Adrenal gland (tissue), 12 donors: ENCODE data around the gene CHN2. TPM values are rescaled to one million over a fixed set of nuclear protein-coding genes. Genes with fewer than 3 reads are reported as not detected.
"Not testable (repeated sequence)": the region's sequence is repeated elsewhere in the genome, so short reads cannot be mapped to it uniquely, and the experiment has no call there.

Experiments
- DNase-seq, 7 donors: peaks; one replicate each; pipeline ENCODE4 v3.0.0-alpha.2; 2019 to 2020
- H3K27ac ChIP-seq, 5 donors: fragments of 200-600 bp; sonication (generic) in 4 of 5; 1 replicate in 3 of 5; 2 replicates in 2 of 5; pipeline versions ENCODE4 v1.5.1 to v1.8.0; 2016 to 2020; ENCODE audit warnings: mild to moderate bottlenecking in 1 of 5
- H3K27me3 ChIP-seq: fragments of 200-600 bp; 2 replicates; pipeline ENCODE4 v1.8.0; 2021
- H3K36me3 ChIP-seq, 2 donors: fragments of 200-600 bp; replicated peaks in 1 of 2; 1 replicate in 1 of 2; 2 replicates in 1 of 2; pipeline versions ENCODE4 v1.5.1 to v1.8.0; 2018 to 2022
- H3K4me1 ChIP-seq, 2 donors: fragments of 200-600 bp; replicated peaks in 1 of 2; 1 replicate in 1 of 2; 2 replicates in 1 of 2; pipeline versions ENCODE4 v1.5.1 to v1.8.0; 2018 to 2021
- H3K4me3 ChIP-seq, 4 donors: fragments of 200-600 bp; sonication (generic) in 3 of 4; one replicate each; pipeline ENCODE4 v1.5.1; 2016 to 2018
- H3K9me3 ChIP-seq, 3 donors: fragments of 200-600 bp; sonication (generic) in 1 of 3; replicated peaks in 1 of 3; 1 replicate in 2 of 3; 2 replicates in 1 of 3; pipeline versions ENCODE4 v1.5.1 to v1.8.0; 2016 to 2021
- POLR2A ChIP-seq, 2 donors: fragments of 450-650 bp; IDR thresholded peaks; one replicate each; pipeline ENCODE4 v1.6.1; 2017; ENCODE audit warnings: antibody characterized with exemption in 2 of 2, mild to moderate bottlenecking in 2 of 2, moderate library complexity in 1 of 2
- WGBS, 4 donors: extraction: QIAGEN DNeasy Blood & Tissue Kit in 2 of 4; methylation state at CpG; one replicate each; pipeline versions ENCODE4 v1.1.5 to v1.1.7; 2013 to 2017; 5-methylcytosine and 5-hydroxymethylcytosine counted together
- intact Hi-C, 2 donors: fragments of 100-400 bp; cut with DNase I; formaldehyde crosslinking; loops; one replicate each; pipeline versions ENCODE4 v1.14.1 to v1.15.0; 2022 to 2023
- polyA plus RNA-seq, 3 donors: library from polyadenylated mRNA; stranded (reverse); fragments of 200-250 nt in 2 of 3; fragments of 350-450 nt in 1 of 3; fragmentation: Illumina TruSeq in 1 of 3; extraction: RNeasy Lipid Tissue Mini Kit (QIAGEN cat#74804) in 1 of 3; gene quantifications; one replicate each; pipeline ENCODE4 v1.2.3, GENCODE V29; 2013 to 2014
- total RNA-seq, 9 donors: library from RNA; depleted of rRNA in 4 of 9; stranded (reverse); fragments of >200 nt in 4 of 9; fragments of 120-200 nt in 1 of 9; fragmentation: NEBNext Ultra II Directional in 1 of 9; extraction: Animal tissue kit (Norgen Biotek cat#: 25700) in 1 of 9; gene quantifications; one replicate each; pipeline versions ENCODE4 v1.1.0 to v1.2.4, GENCODE V29; 2013 to 2023
- TF ChIP-seq, protein P1 (sequence below), 6 experiments: fragments of 450-650 bp in 4 of 6; fragments of 200-600 bp in 2 of 6; sonication (generic) in 1 of 6; IDR thresholded peaks; 1 replicate in 5 of 6; 2 replicates in 1 of 6; pipeline versions ENCODE4 v1.5.1 to v1.8.0; 2016 to 2021; ENCODE audit warnings: antibody characterized with exemption in 6 of 6, mild to moderate bottlenecking in 2 of 6, moderate library complexity in 1 of 6
- donor health status: healthy with polysubstance abuse.
- donor health status: Bipolar disorder and iron deficiency.
- donor health status: DM: yes; HTN: yes; CAD: no.
- donor health status: DM: no; HTN: no; CAD: no.
- donor health status: DM: no; HTN: no; CAD: no.
- donor health status: DM: yes; HTN: yes; CAD: no.

CHN2 gene
- total and polyA plus RNA-seq, 12 donors, result 2.7 to 35.4 (median 11.5) TPM

DNA sequence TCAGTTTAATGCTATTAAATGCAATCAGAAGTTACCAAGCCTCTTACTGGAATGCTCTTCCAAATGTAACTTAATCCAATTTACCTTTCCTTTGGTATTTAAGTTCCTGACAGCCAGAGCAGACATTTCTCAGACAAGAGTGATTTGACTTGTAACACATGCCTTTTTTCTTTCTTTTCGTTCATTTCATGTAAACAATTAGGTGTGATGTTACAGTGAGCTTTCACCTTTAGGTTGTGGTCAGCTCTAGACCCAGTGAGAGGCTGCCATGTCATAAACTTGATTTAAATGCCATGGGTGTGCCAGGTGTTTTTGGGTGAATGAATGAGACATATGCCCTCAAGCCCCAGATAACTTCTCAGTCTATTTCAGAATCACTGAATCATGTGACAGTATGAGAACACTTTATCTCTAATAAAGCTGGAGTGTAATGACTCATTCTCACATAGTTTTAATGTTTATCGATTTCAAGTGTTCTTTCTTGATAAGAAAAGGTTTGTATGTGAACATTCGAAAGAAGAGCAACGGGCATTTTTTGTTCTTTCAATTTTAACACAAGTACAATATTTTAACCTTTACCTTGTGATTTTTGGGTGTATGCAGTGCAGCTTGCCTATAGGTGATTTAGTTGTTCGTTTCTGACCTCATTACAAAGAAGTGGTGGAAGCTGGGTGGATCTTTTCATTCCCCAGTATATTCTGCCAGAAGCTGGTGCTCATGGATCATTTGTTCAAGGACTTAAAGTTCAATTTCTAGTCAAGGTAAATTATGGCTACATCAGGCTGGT lies 61.5 kb downstream of the CHN2 start:
- DNase-seq, result no peak
- 27 to 38% (median 33%) methylated on average over 5 of the region's 5 CpGs for WGBS, 4 donors
- no peak overlapping the region for H3K4me3 ChIP-seq
- H3K27me3 ChIP-seq, result no peaks in the 10 kb centered on the region
- TF ChIP-seq, protein P1, sequence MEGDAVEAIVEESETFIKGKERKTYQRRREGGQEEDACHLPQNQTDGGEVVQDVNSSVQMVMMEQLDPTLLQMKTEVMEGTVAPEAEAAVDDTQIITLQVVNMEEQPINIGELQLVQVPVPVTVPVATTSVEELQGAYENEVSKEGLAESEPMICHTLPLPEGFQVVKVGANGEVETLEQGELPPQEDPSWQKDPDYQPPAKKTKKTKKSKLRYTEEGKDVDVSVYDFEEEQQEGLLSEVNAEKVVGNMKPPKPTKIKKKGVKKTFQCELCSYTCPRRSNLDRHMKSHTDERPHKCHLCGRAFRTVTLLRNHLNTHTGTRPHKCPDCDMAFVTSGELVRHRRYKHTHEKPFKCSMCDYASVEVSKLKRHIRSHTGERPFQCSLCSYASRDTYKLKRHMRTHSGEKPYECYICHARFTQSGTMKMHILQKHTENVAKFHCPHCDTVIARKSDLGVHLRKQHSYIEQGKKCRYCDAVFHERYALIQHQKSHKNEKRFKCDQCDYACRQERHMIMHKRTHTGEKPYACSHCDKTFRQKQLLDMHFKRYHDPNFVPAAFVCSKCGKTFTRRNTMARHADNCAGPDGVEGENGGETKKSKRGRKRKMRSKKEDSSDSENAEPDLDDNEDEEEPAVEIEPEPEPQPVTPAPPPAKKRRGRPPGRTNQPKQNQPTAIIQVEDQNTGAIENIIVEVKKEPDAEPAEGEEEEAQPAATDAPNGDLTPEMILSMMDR (IDR thresholded peaks at IDR 0.05), result no peak
- no peak for TF ChIP-seq POLR2A (IDR thresholded peaks at IDR 0.05)
- no peaks in the 10 kb centered on the region for H3K9me3 ChIP-seq
- no peak overlapping the region for H3K27ac ChIP-seq
- intact Hi-C loops, result no loop called here
- H3K36me3 ChIP-seq, result no peaks in the 10 kb centered on the region
- H3K4me1 ChIP-seq, result peaks cover 14 to 20% of the 10 kb centered on the region in 2 donors

GRCh38 chr7:29256693-29257002 lies 62.1 kb downstream of the CHN2 start:
- no peaks in the 10 kb centered on the region for H3K27me3 ChIP-seq
- H3K27ac ChIP-seq, result no peak overlapping the region

DNA sequence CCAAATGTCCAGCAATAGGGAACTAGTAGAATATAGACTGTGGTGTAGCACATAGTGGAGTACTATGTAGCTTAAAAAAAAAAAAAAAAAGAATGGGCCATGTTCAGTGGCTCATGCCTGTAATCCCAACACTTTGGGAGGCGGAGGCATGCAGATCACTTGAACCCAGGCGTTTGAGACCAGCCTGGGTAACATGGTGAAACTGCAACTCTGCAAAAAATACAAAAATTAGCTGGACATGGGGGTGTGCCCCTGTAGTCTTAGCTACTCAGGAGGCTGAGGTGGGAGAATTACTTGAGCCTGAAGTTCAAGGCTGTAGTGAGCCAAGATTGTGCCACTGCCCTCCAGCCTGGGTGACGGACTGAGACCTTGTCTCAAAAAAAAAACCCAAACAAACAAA lies 64.4 kb downstream of the CHN2 start:
- H3K4me1 ChIP-seq, result peaks cover 14 to 20% of the 10 kb centered on the region in 2 donors
- DNase-seq, result no peak
- intact Hi-C loops, result no loop called here
- 83 to 93% (median 88%) methylated on average over 3 of the region's 3 CpGs for WGBS, 4 donors
- H3K9me3 ChIP-seq, result no peaks in the 10 kb centered on the region
- H3K4me3 ChIP-seq, result no peak overlapping the region
- no peak overlapping the region for H3K27ac ChIP-seq
- TF ChIP-seq, protein P1 (IDR thresholded peaks at IDR 0.05), result no peak
- no peak for TF ChIP-seq POLR2A (IDR thresholded peaks at IDR 0.05)
- no peaks in the 10 kb centered on the region for H3K36me3 ChIP-seq
- no peaks in the 10 kb centered on the region for H3K27me3 ChIP-seq

More at GRCh38 chr7:29256693-29257002, 62.1 kb downstream of the CHN2 start:
- Histone ChIP-seq H3K36me3 (no peaks in the 10 kb centered on the region), H3K4me1 (peaks cover 14 to 20% of the 10 kb centered on the region in 2 donors), H3K9me3 (no peaks in the 10 kb centered on the region), H3K4me3 (no peak overlapping the region)
- 85 to 91% (median 87%) methylated on average over 5 of the region's 5 CpGs for WGBS, 4 donors
- intact Hi-C loops, result no loop called here
- DNase-seq, result no peak
- no peak for TF ChIP-seq POLR2A (IDR thresholded peaks at IDR 0.05)
- TF ChIP-seq, protein P1 (IDR thresholded peaks at IDR 0.05), result no peak

DNA sequence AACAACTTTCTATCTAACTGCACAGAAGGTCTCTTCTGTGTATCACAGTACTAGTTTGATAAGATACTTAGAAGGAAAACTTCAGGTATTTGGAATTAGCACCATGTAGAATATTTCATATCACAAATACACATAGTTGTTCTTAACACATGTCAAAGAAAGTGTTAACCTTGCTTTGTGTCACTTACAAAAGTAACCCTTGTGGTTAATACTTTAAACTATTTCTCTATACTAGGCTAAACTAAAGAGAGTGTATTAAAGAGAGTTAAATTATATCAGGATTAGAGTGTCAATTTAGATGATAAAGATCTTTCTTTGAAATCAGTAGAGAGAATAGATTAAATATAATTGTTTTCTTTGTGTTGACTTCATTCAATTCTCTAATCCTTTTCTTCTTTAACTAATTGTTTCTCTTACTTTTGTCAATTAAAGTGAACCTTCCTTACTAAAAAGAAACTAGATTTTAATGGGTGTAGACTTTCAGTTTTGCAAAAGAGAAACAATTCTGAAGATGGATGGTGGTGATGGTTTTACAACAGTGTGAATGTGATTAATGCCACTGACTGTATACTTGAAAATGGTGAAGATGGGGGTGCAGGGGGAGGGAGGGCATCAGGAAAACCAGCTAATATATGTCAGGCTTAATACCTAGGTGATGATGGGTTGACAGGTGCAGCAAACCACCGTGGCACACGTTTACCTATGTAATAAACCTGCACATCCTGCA lies 67.8 kb downstream of the CHN2 start:
- TF ChIP-seq POLR2A (IDR thresholded peaks at IDR 0.05), result no peak
- TF ChIP-seq, protein P1 (IDR thresholded peaks at IDR 0.05), result no peak
- Histone ChIP-seq H3K9me3 (no peaks in the 10 kb centered on the region), H3K4me3 (no peak overlapping the region), H3K36me3 (no peaks in the 10 kb centered on the region), H3K27me3 (no peaks in the 10 kb centered on the region), H3K27ac (no peak overlapping the region), H3K4me1 (no peaks in the 10 kb centered on the region)
- WGBS, 4 donors, result 89 to 97% (median 93%) methylated on average over 2 of the region's 2 CpGs
- intact Hi-C loops, result no loop called here
- no peak for DNase-seq

DNA sequence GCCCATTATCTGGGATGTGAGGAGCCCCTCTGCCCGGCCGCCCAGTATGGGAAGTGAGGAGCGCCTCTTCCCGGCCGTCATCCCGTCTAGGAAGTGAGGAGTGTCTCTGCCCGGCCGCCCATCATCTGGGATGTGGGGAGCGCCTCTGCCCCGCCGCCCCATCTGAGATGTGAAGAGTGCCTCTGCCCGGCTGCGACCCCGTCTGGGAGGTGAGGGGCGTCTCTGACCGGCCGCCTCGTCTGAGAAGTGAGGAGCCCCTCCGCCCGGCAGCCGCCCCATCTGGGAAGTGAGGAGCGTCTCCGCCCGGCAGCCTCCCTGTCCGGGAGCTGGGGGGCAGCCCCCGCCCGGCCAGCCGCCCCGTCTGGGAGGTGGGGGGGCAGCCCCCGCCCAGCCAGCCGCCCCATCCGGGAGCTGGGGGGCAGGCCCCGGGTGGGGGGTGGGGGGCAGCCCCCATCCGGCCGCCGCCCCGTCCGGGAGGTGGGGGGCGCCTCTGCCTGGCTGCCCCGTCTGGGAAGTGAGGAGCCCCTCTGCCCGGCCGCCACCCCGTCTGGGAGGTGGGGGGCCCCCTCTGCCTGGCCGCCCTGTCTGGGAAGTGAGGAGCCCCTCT lies 69.1 kb downstream of the CHN2 start:
- WGBS, 4 donors, result 94 to 97% (median 96%) methylated on average over 18 to 44 of the region's 44 CpGs; no CpG with 5 or more reads in 1 of the 4 donors
- H3K27ac ChIP-seq, H3K36me3 ChIP-seq, H3K4me1 ChIP-seq, H3K27me3 ChIP-seq, H3K9me3 ChIP-seq, DNase-seq, intact Hi-C loops, H3K4me3 ChIP-seq: not testable (repeated sequence)
